Fibroblast of pulmonary artery (primary cell): ENCODE measurements around the gene TRAF3IP1.
"Not testable (repeated sequence)": the region's sequence is repeated elsewhere in the genome, so short reads cannot be mapped to it uniquely, and the experiment has no call there.

Source experiments
- DNase-seq: peaks from one replicate; pipeline ENCODE4 v3.0.0-alpha.2; 2010; ENCODE audit warnings: low read depth
- H3K4me3 ChIP-seq: replicated peaks from 2 replicates; pipeline ENCODE4 v1.5.1; 2011; ENCODE audit warnings: low read depth, mild to moderate bottlenecking, control low read depth, low read length, moderate library complexity
- CTCF ChIP-seq: IDR thresholded peaks from 2 replicates; pipeline ENCODE4 v1.5.1; 2011; ENCODE audit warnings: mild to moderate bottlenecking, control low read depth, low read length, inconsistent platforms; ENCODE audit errors: missing control alignments

Gene TRAF3IP1

DNA sequence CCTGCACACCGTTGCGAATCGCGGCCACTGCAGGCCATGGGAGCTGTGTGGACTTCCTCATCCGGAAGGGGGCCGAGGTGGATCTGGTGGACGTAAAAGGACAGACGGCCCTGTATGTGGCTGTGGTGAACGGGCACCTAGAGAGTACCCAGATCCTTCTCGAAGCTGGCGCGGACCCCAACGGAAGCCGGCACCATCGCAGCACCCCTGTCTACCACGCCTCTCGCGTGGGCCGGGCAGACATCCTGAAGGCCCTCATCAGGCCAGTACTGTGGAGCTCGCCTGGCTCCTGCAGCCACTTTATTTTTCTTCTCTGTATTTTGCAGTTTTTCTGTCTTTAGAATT, 115.4 kb downstream of the TRAF3IP1 start:
- DNase-seq = no peak
- no peak overlapping the region for H3K4me3 ChIP-seq
- no peak for TF ChIP-seq CTCF

- no peak for TF ChIP-seq CTCF
- DNase-seq = peak; percentile 99
- H3K4me3 ChIP-seq = peak overlapping the region; percentile 23
Measured at GRCh38 chr2:238438856-238439849, 118.8 kb downstream of the TRAF3IP1 start.

DNA sequence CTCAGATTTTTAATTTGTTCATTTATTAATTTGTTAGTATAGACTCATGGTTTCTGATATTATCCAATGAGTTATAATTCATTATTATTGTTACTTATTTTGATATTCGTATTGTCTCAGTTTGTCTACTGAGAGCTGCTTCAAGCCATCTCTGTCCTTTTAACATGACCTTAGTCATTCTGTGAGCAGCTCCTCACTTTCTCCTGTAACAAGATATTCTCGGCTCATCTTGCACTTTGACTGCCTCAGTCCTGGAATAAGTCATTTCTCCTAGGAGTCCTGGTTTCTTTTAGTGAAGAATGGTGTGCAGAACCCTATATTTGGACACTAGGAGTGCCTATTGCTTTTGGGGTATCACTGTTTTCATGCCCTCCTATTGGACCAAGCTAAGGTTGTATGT, 119.6 kb downstream of the TRAF3IP1 start:
- no peak for TF ChIP-seq CTCF
- H3K4me3 ChIP-seq = peak overlapping the region; percentile 15
- no peak for DNase-seq

- H3K4me3 ChIP-seq = no peak overlapping the region
- no peak for TF ChIP-seq CTCF
Measured at GRCh38 chr2:238440331-238440730, 120.0 kb downstream of the TRAF3IP1 start.

GRCh38 chr2:238440767-238441166, 120.4 kb downstream of the TRAF3IP1 start:
- TF ChIP-seq CTCF = no peak
- no peak for DNase-seq
- no peak overlapping the region for H3K4me3 ChIP-seq

More at GRCh38 chr2:238440331-238440730, 120.0 kb downstream of the TRAF3IP1 start:
- no peak for DNase-seq

GRCh38 chr2:238441262-238442114, 121.2 kb downstream of the TRAF3IP1 start:
- DNase-seq = peak; percentile 73
- peak; percentile 11 for TF ChIP-seq CTCF

DNA sequence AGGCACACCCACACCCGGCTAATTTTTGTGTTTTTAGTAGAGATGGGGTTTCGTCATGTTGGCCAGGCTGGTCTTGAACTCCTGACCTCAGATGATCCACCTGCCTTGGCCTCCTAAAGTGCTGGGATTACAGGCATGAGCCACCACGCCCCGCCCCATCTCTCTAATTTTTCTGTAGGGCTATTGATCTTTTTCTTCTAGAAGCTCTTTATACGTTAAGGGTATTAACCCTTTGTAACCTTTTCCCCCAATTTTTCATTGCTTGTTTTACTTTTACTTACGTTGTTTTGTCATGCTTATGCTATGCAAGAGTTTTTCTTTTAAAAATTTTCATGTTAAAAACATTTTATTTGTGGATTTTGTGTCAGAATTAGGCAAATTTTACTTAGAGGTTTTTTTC, 121.9 kb downstream of the TRAF3IP1 start:
- not testable (repeated sequence) for H3K4me3 ChIP-seq, DNase-seq

More at GRCh38 chr2:238441262-238442114, 121.2 kb downstream of the TRAF3IP1 start:
- peak overlapping the region; percentile 2 for H3K4me3 ChIP-seq
